Esophagus squamous epithelium (tissue), 5 donors: ENCODE data around the gene ADARB2. TPM values are rescaled to one million over a fixed set of nuclear protein-coding genes. Genes with fewer than 3 reads are reported as not detected.

Experiments
- DNase-seq: peaks from one replicate; lab custom pipeline; 2025; lab: John Stamatoyannopoulos, UW
- H3K27ac ChIP-seq, 4 donors: fragments of 200-600 bp; sonication (generic); one replicate each; pipeline ENCODE4 v1.5.1; 2016 to 2019; ENCODE audit warnings: mild to moderate bottlenecking in 1 of 4
- H3K27me3 ChIP-seq, 4 donors: fragments of 200-600 bp; sonication (generic); 1 replicate in 3 of 4; 2 replicates in 1 of 4; pipeline versions ENCODE4 v1.5.1 to v1.6.0; 2017 to 2021; ENCODE audit warnings: antibody characterized with exemption in 1 of 4
- H3K36me3 ChIP-seq, 3 donors: fragments of 200-600 bp; sonication (generic); one replicate each; pipeline ENCODE4 v1.5.1; 2016 to 2019
- H3K4me1 ChIP-seq, 3 donors: fragments of 200-600 bp; sonication (generic); one replicate each; pipeline ENCODE4 v1.5.1; 2017 to 2019
- H3K4me3 ChIP-seq, 4 donors: fragments of 200-600 bp; sonication (generic); 1 replicate in 3 of 4; 2 replicates in 1 of 4; pipeline ENCODE4 v1.5.1; 2016 to 2019; ENCODE audit warnings: mild to moderate bottlenecking in 2 of 4, moderate library complexity in 1 of 4
- H3K9me3 ChIP-seq, 3 donors: fragments of 200-600 bp; sonication (generic); one replicate each; pipeline ENCODE4 v1.5.1; 2016 to 2019
- CTCF ChIP-seq, 6 experiments: fragments of 450-650 bp in 4 of 6; fragments of 200-600 bp in 2 of 6; sonication (generic) in 2 of 6; IDR thresholded peaks; one replicate each; pipeline ENCODE4 v1.5.1; 2016 to 2019; ENCODE audit warnings: antibody characterized with exemption in 6 of 6, mild to moderate bottlenecking in 4 of 6, moderate library complexity in 4 of 6
- POLR2A ChIP-seq, 4 donors: fragments of 450-650 bp; IDR thresholded peaks; one replicate each; pipeline ENCODE4 v1.6.1; 2017; ENCODE audit warnings: antibody characterized with exemption in 4 of 4, mild to moderate bottlenecking in 4 of 4, moderate library complexity in 3 of 4
- WGBS, 2 donors: methylation state at CpG; one replicate each; pipeline ENCODE4 v1.1.5; 2018; 5-methylcytosine and 5-hydroxymethylcytosine counted together
- intact Hi-C: fragments of 100-400 bp; cut with DNase I; formaldehyde crosslinking; loops from one replicate; pipeline ENCODE4 v1.15.0; 2022
- total RNA-seq, 4 donors: library from RNA; depleted of rRNA; stranded (reverse); fragments of >200 nt; gene quantifications; one replicate each; pipeline ENCODE4 v1.1.0, GENCODE V29; 2016
- donor health status: DM: yes; HTN: yes; CAD: no.

The ADARB2 gene
- total RNA-seq, 4 donors from 2014 or later, result 0.21 to 3.5 (median 1.5) TPM

- no peak for DNase-seq
- peaks cover 0 to 12% (median 0%) of the 10 kb centered on the region in 4 donors for H3K27me3 ChIP-seq
- intact Hi-C loops, result no loop called here
- no peaks in the 10 kb centered on the region for H3K9me3 ChIP-seq
- no peak overlapping the region for H3K27ac ChIP-seq
- H3K4me1 ChIP-seq, result no peaks in the 10 kb centered on the region
- TF ChIP-seq CTCF (IDR thresholded peaks at IDR 0.05), result no peak
- no peak for TF ChIP-seq POLR2A (IDR thresholded peaks at IDR 0.05)
- H3K36me3 ChIP-seq, result no peaks in the 10 kb centered on the region
- WGBS, 2 donors, result 75 to 98% methylated on average over 9 of the region's 12 CpGs
- no peak overlapping the region for H3K4me3 ChIP-seq
Measured at GRCh38 chr10:1648648-1649047, 88.7 kb downstream of the ADARB2 start.

GRCh38 chr10:1646332-1646731, 91.0 kb downstream of the ADARB2 start:
- intact Hi-C loops, result no loop called here
- H3K4me1 ChIP-seq, result no peaks in the 10 kb centered on the region
- peaks cover 0 to 12% (median 0%) of the 10 kb centered on the region in 4 donors for H3K27me3 ChIP-seq
- no peaks in the 10 kb centered on the region for H3K36me3 ChIP-seq
- WGBS, 2 donors, result 62 to 81% methylated on average over 5 of the region's 5 CpGs
- TF ChIP-seq CTCF (IDR thresholded peaks at IDR 0.05) (no peak), POLR2A (IDR thresholded peaks at IDR 0.05) (no peak)
- H3K9me3 ChIP-seq, result no peaks in the 10 kb centered on the region
- no peak for DNase-seq
- H3K27ac ChIP-seq, result no peak overlapping the region
- H3K4me3 ChIP-seq, result no peak overlapping the region

GRCh38 chr10:1645896-1646295, 91.4 kb downstream of the ADARB2 start:
- no peak for TF ChIP-seq POLR2A (IDR thresholded peaks at IDR 0.05)
- no peak for TF ChIP-seq CTCF (IDR thresholded peaks at IDR 0.05)
- Histone ChIP-seq H3K27ac (no peak overlapping the region), H3K9me3 (no peaks in the 10 kb centered on the region), H3K4me3 (no peak overlapping the region), H3K27me3 (peaks cover 0 to 12% (median 0%) of the 10 kb centered on the region in 4 donors), H3K4me1 (no peaks in the 10 kb centered on the region), H3K36me3 (no peaks in the 10 kb centered on the region)
- intact Hi-C loops, result no loop called here
- 59 to 81% methylated on average over 4 of the region's 4 CpGs for WGBS, 2 donors
- no peak for DNase-seq

GRCh38 chr10:1644191-1644711, 93.1 kb downstream of the ADARB2 start:
- DNase-seq, result no peak
- no peak for TF ChIP-seq CTCF (IDR thresholded peaks at IDR 0.05)
- H3K9me3 ChIP-seq, result no peaks in the 10 kb centered on the region
- H3K4me3 ChIP-seq, result no peak overlapping the region
- intact Hi-C loops, result no loop called here
- peaks cover 0 to 12% (median 0%) of the 10 kb centered on the region in 4 donors for H3K27me3 ChIP-seq
- H3K4me1 ChIP-seq, result no peaks in the 10 kb centered on the region
- no peaks in the 10 kb centered on the region for H3K36me3 ChIP-seq
- H3K27ac ChIP-seq, result no peak overlapping the region
- WGBS, 2 donors, result 71 to 72% methylated on average over 15 of the region's 15 CpGs

GRCh38 chr10:1643908-1644179, 93.5 kb downstream of the ADARB2 start:
- intact Hi-C loops, result no loop called here
- Histone ChIP-seq H3K9me3 (no peaks in the 10 kb centered on the region), H3K36me3 (no peaks in the 10 kb centered on the region), H3K27ac (no peak overlapping the region), H3K27me3 (peaks cover 0 to 12% (median 0%) of the 10 kb centered on the region in 4 donors), H3K4me3 (no peak overlapping the region), H3K4me1 (no peaks in the 10 kb centered on the region)
- DNase-seq, result no peak
- 59 to 70% methylated on average over 8 to 9 of the region's 9 CpGs for WGBS, 2 donors
- TF ChIP-seq POLR2A (IDR thresholded peaks at IDR 0.05) (no peak), CTCF (IDR thresholded peaks at IDR 0.05) (no peak)
